K562 (cell line): Measurements from ENCODE around the gene USP9Y. TPM values are rescaled to one million over a fixed set of nuclear protein-coding genes. Genes with fewer than 3 reads are reported as not detected.

Experiments
- ATAC-seq: fragments of 200-7000 bp; cut with Tn5 transposase; 3 replicates; pipeline ENCODE4 v1.9.1; 2020; ENCODE audit warnings: moderate library complexity
- BruUV-seq: library from RNA; stranded (reverse); fragments of 400-500 nt; replicated peaks from 2 replicates; lab custom pipeline; 2021; lab: Mats Ljungman, UMichigan
- CTCF ChIA-PET: fragments of 300-600 bp; formaldehyde crosslinking; extraction: SDS; loops from one replicate; lab custom pipeline; 2021; ENCODE audit warnings: low intra/inter-chr PET ratio; lab: Yijun Ruan, JAX
- POLR2A ChIA-PET: fragments of 300-600, 350-650 bp; sonication (Branson Sonifier 250); formaldehyde crosslinking; extraction: SDS; loops from one replicate; lab custom pipeline; 2021; ENCODE audit warnings: antibody characterized with exemption, inconsistent platforms; lab: Yijun Ruan, JAX
- DNase-seq, 4 experiments: peaks; one replicate each; pipeline versions ENCODE4 v3.0.0 to v3.0.0-alpha.2; 2011 to 2018; ENCODE audit warnings: low spot score in 3 of 4, mixed read lengths in 3 of 4; ENCODE audit errors: extremely low read depth in 1 of 4
- FAIRE-seq: peaks from 2 replicates; lab custom pipeline; 2011; peaks lifted over from hg19 to GRCh38; lab: Jason Lieb, UNC
- H2AFZ ChIP-seq: 2 replicates; pipeline ENCODE4 v1.6.0; 2011; ENCODE audit warnings: low read depth, low read length, control low read depth, inconsistent platforms
- H3K27ac ChIP-seq: fragments of 200-600 bp; 3 replicates; pipeline ENCODE4 v1.8.0; 2011; ENCODE audit warnings: low read depth, mild to moderate bottlenecking, control low read depth, inconsistent platforms, low read length, moderate library complexity, mixed read lengths; ENCODE audit errors: extremely low read depth
- H3K27me3 ChIP-seq, 2 experiments: fragments of 300-600 bp in 1 of 2; 2 replicates in 1 of 2; 3 replicates in 1 of 2; pipeline versions ENCODE4 v1.6.0 to v1.8.0; 2011; ENCODE audit warnings: inconsistent platforms in 2 of 2, low read length in 2 of 2, mild to moderate bottlenecking in 1 of 2, mixed read lengths in 1 of 2, moderate library complexity in 1 of 2; ENCODE audit not compliant: control insufficient read depth in 2 of 2, insufficient read depth in 2 of 2
- H3K36me3 ChIP-seq: fragments of 300-600 bp; 3 replicates; pipeline ENCODE4 v1.8.0; 2011; ENCODE audit warnings: mild to moderate bottlenecking, low read length, inconsistent platforms; ENCODE audit not compliant: control insufficient read depth, insufficient read depth
- H3K4me1 ChIP-seq, 2 experiments: fragments of 200-600 bp in 1 of 2; replicated peaks in 1 of 2; 2 replicates in 1 of 2; 3 replicates in 1 of 2; pipeline versions ENCODE4 v1.5.1 to v1.8.0; 2011; ENCODE audit warnings: inconsistent platforms in 2 of 2, low read length in 2 of 2, mild to moderate bottlenecking in 1 of 2, mixed read lengths in 1 of 2, moderate library complexity in 1 of 2; ENCODE audit not compliant: control insufficient read depth in 2 of 2, insufficient read depth in 2 of 2
- H3K4me2 ChIP-seq: 2 replicates; pipeline ENCODE4 v1.6.1; 2011; ENCODE audit warnings: low read length, control low read depth, inconsistent platforms, mixed read lengths; ENCODE audit not compliant: insufficient read depth
- H3K4me3 ChIP-seq: fragments of 200-600 bp; sonication (generic), shearing (Covaris generic); 2 replicates; pipeline ENCODE4 v1.5.1; 2016; ENCODE audit warnings: control low read depth, inconsistent platforms
- H3K79me2 ChIP-seq: fragments of 200-600 bp; 3 replicates; pipeline ENCODE4 v1.8.0; 2011; ENCODE audit warnings: low read length, inconsistent platforms; ENCODE audit not compliant: control insufficient read depth, insufficient read depth
- H3K9ac ChIP-seq, 2 experiments: 2 replicates each; pipeline versions ENCODE4 v1.6.0 to v1.6.1; 2011; ENCODE audit warnings: low read depth in 2 of 2, low read length in 2 of 2, control low read depth in 1 of 2, inconsistent platforms in 1 of 2, mild to moderate bottlenecking in 1 of 2, mixed read lengths in 1 of 2; ENCODE audit not compliant: insufficient read depth in 1 of 2
- H3K9me1 ChIP-seq: one replicate; pipeline ENCODE4 v1.6.0; 2011; ENCODE audit warnings: inconsistent platforms, mild to moderate bottlenecking, low read length, moderate library complexity; ENCODE audit not compliant: control insufficient read depth, insufficient read depth
- H3K9me3 ChIP-seq: replicated peaks from 2 replicates; pipeline ENCODE4 v1.5.1; 2011; ENCODE audit warnings: low read depth, low read length, inconsistent platforms; ENCODE audit not compliant: control insufficient read depth, insufficient read depth
- H4K20me1 ChIP-seq: replicated peaks from 2 replicates; pipeline ENCODE4 v1.6.1; 2011; ENCODE audit warnings: low read length, inconsistent platforms, mixed read lengths; ENCODE audit not compliant: control insufficient read depth, insufficient read depth
- ARID4B ChIP-seq: sonication (generic); formaldehyde crosslinking; IDR thresholded peaks from 2 replicates; pipeline ENCODE4 v1.8.0; 2022; ENCODE audit warnings: mild to moderate bottlenecking, missing genetic modification reagents
- FOXJ2 ChIP-seq: fragments of 200-800 bp; sonication (Bioruptor generic); IDR thresholded peaks from 2 replicates; pipeline ENCODE4 v1.6.1; 2016; ENCODE audit warnings: missing genetic modification characterization, missing compliant biosample characterization
- SMC3 ChIP-seq: conservative IDR thresholded peaks from 2 replicates; pipeline ENCODE4 v1.6.1; 2011; ENCODE audit warnings: low read depth, low read length, improper control_type of control experiment; ENCODE audit not compliant: insufficient read depth
- ZFP1 ChIP-seq: fragments of 450-650 bp; formaldehyde crosslinking; IDR thresholded peaks from 2 replicates; pipeline ENCODE4 v1.4.0; 2020; ENCODE audit warnings: mild to moderate bottlenecking, mixed read lengths
- ZNF12 ChIP-seq: sonication (generic); formaldehyde crosslinking; IDR thresholded peaks from 2 replicates; pipeline ENCODE4 v1.4.0; 2020; ENCODE audit warnings: mild to moderate bottlenecking, missing genetic modification reagents
- ZNF766 ChIP-seq: fragments of 200-800 bp; sonication (Bioruptor generic); conservative IDR thresholded peaks from 2 replicates; pipeline ENCODE4 v1.6.1; 2016; ENCODE audit warnings: missing genetic modification characterization, missing compliant biosample characterization
- WGBS: fragments of 100-300 bp; shearing (Covaris generic); methylation state at CpG from one replicate; pipeline ENCODE4 v1.1.6; 2016; ENCODE audit warnings: low coverage, mixed read lengths; ENCODE audit not compliant: insufficient coverage; ENCODE audit errors: missing lambda C conversion rate; 5-methylcytosine and 5-hydroxymethylcytosine counted together
- in situ Hi-C: fragments of 300-500 bp; cut with MboI; formaldehyde crosslinking; loops from 4 replicates; pipeline ENCODE4 v1.15.0; 2018; ENCODE audit warnings: inconsistent platforms, mixed read lengths
- intact Hi-C: fragments of 100-400 bp; cut with micrococcal nuclease; formaldehyde crosslinking; loops from 2 replicates; pipeline ENCODE4 v1.14.2; 2022
- polyA plus RNA-seq, 8 experiments: library from polyadenylated mRNA; depleted of rRNA in 4 of 8; stranded (reverse) in 5 of 8; unstranded in 3 of 8; fragments of >200 nt; fragmentation: Nextera tagmentation in 2 of 8; fragmentation: Illumina TruSeq in 1 of 8; extraction: Ambion mirVana in 2 of 8; extraction: Trizol in 1 of 8; gene quantifications; 2 replicates each; pipeline versions ENCODE4 v1.2.1 to v1.2.3, GENCODE V29; 2011 to 2014; ENCODE audit warnings: inconsistent platforms in 1 of 8, missing spikeins in 1 of 8
- total RNA-seq, 7 experiments: library from RNA; depleted of rRNA in 6 of 7; stranded (reverse); fragments of >200 nt in 6 of 7; fragmentation: Illumina TruSeq in 2 of 7; extraction: Trizol in 2 of 7; gene quantifications; 2 replicates each; pipeline versions ENCODE4 v1.2.1 to v1.2.3, GENCODE V29; 2011 to 2021; ENCODE audit warnings: low replicate concordance in 1 of 7
- TF ChIP-seq, protein P1 (sequence below): sonication (generic); formaldehyde crosslinking; IDR thresholded peaks from 2 replicates; pipeline ENCODE4 v1.8.0; 2023; ENCODE audit warnings: missing genetic modification reagents, mild to moderate bottlenecking, borderline replicate concordance
- TF ChIP-seq, protein P2 (sequence below): sonication (generic); formaldehyde crosslinking; IDR thresholded peaks from 2 replicates; pipeline ENCODE4 v1.8.0; 2022; ENCODE audit warnings: missing genetic modification reagents, mild to moderate bottlenecking, moderate library complexity, borderline replicate concordance

Gene USP9Y
- total and polyA plus RNA-seq, 9 of the 15 experiments (the other 6 are each of a cell fraction or from before 2014, with no cell fraction given): 0.13 TPM; not detected in 8

- no peak for TF ChIP-seq FOXJ2 (tag)
- TF ChIP-seq ARID4B (CRISPR knock-in tag): no peak
- TF ChIP-seq, all 486 proteins: peak for 0
Observed at GRCh38 chrY:12833284-12833683, 132.3 kb downstream of the USP9Y start (continued).

DNA sequence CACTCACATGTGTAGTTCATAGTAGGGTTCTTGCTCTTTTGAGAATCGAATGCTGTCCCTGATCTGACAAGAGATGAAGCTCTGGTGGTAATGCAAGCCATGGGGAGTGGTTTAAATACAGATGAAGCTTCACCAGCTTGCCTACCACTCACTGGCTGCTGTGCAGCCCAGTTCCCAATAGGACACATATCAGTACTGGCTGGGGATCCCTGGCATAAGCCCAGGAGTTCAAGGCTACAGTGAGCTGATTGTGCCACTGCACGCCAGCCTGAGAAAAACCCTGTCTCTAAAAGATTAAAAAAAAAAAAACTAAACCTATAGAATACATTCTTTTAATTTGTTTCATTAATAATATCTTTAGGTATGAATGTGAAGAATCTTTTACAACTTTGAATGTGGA, 136.5 kb downstream of the USP9Y start:
- Histone ChIP-seq H4K20me1 (no peaks in the 10 kb centered on the region), H3K79me2 (no peaks in the 10 kb centered on the region), H2AFZ (no peak overlapping the region), H3K4me3 (no peak overlapping the region), H3K27ac (no peak overlapping the region), H3K4me2 (no peak overlapping the region), H3K9me3 (no peaks in the 10 kb centered on the region), H3K4me1 (no peaks in the 10 kb centered on the region), H3K27me3 (no peaks in the 10 kb centered on the region), H3K9ac (no peak overlapping the region), H3K9me1 (no peaks in the 10 kb centered on the region), H3K36me3 (no peaks in the 10 kb centered on the region)
- DNase-seq: no peak
- intact Hi-C loops (no loop called here), in situ Hi-C loops (no loop called here)
- no CpG with 5 or more reads among the region's 2 CpGs for WGBS
- ChIA-PET POLR2A (no interaction called here), CTCF (no interaction called here)
- FAIRE-seq: no peak
- BruUV-seq: no TSS peak
- no peak for ATAC-seq
- TF ChIP-seq, protein P1, sequence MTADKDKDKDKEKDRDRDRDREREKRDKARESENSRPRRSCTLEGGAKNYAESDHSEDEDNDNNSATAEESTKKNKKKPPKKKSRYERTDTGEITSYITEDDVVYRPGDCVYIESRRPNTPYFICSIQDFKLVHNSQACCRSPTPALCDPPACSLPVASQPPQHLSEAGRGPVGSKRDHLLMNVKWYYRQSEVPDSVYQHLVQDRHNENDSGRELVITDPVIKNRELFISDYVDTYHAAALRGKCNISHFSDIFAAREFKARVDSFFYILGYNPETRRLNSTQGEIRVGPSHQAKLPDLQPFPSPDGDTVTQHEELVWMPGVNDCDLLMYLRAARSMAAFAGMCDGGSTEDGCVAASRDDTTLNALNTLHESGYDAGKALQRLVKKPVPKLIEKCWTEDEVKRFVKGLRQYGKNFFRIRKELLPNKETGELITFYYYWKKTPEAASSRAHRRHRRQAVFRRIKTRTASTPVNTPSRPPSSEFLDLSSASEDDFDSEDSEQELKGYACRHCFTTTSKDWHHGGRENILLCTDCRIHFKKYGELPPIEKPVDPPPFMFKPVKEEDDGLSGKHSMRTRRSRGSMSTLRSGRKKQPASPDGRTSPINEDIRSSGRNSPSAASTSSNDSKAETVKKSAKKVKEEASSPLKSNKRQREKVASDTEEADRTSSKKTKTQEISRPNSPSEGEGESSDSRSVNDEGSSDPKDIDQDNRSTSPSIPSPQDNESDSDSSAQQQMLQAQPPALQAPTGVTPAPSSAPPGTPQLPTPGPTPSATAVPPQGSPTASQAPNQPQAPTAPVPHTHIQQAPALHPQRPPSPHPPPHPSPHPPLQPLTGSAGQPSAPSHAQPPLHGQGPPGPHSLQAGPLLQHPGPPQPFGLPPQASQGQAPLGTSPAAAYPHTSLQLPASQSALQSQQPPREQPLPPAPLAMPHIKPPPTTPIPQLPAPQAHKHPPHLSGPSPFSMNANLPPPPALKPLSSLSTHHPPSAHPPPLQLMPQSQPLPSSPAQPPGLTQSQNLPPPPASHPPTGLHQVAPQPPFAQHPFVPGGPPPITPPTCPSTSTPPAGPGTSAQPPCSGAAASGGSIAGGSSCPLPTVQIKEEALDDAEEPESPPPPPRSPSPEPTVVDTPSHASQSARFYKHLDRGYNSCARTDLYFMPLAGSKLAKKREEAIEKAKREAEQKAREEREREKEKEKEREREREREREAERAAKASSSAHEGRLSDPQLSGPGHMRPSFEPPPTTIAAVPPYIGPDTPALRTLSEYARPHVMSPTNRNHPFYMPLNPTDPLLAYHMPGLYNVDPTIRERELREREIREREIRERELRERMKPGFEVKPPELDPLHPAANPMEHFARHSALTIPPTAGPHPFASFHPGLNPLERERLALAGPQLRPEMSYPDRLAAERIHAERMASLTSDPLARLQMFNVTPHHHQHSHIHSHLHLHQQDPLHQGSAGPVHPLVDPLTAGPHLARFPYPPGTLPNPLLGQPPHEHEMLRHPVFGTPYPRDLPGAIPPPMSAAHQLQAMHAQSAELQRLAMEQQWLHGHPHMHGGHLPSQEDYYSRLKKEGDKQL: no peak
- TF ChIP-seq, protein P2, sequence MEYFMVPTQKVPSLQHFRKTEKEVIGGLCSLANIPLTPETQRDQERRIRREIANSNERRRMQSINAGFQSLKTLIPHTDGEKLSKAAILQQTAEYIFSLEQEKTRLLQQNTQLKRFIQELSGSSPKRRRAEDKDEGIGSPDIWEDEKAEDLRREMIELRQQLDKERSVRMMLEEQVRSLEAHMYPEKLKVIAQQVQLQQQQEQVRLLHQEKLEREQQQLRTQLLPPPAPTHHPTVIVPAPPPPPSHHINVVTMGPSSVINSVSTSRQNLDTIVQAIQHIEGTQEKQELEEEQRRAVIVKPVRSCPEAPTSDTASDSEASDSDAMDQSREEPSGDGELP (CRISPR knock-in tag): no peak
- TF ChIP-seq ZNF766: no peak
- no peak for TF ChIP-seq ZNF12
- TF ChIP-seq SMC3: no peak
- TF ChIP-seq ZFP1 (CRISPR knock-in tag): no peak
